ENCODE measurements around the gene LRRC47.

DNA sequence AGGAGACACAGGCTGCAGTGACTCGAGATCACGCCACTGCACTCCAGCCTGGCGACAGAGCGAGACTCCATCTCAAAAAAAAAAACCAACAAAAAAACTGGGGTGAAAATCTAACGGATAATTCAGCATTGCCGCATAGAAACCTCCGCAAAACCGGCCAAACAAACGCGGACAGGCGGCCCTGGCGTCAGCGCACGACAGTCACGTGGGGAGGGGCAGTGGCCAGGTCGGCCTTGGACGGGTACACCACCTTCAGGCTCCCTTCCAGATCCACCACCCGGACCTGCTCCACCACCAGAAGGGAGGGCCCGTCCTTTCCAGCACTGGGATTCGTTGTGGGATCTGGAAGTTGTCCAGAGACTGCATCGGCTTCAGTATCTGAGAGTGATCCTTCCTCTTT, 15.4 kb downstream of the LRRC47 start:
- TF ChIP-seq, protein P1, sequence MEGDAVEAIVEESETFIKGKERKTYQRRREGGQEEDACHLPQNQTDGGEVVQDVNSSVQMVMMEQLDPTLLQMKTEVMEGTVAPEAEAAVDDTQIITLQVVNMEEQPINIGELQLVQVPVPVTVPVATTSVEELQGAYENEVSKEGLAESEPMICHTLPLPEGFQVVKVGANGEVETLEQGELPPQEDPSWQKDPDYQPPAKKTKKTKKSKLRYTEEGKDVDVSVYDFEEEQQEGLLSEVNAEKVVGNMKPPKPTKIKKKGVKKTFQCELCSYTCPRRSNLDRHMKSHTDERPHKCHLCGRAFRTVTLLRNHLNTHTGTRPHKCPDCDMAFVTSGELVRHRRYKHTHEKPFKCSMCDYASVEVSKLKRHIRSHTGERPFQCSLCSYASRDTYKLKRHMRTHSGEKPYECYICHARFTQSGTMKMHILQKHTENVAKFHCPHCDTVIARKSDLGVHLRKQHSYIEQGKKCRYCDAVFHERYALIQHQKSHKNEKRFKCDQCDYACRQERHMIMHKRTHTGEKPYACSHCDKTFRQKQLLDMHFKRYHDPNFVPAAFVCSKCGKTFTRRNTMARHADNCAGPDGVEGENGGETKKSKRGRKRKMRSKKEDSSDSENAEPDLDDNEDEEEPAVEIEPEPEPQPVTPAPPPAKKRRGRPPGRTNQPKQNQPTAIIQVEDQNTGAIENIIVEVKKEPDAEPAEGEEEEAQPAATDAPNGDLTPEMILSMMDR (IDR thresholded peaks at IDR 0.05; ENCODE audit: poor library complexity, severe bottlenecking): no peak
- TF ChIP-seq TAF1 (IDR thresholded peaks at IDR 0.05; ENCODE audit: low read depth): no peak
- no peak for TF ChIP-seq EZH2 (IDR thresholded peaks at IDR 0.05; ENCODE audit: borderline replicate concordance, insufficient read depth, low read length, poor library complexity, severe bottlenecking)

All from neural cell (in vitro differentiated cells).